GM19025 (cell line): ENCODE data around the gene XRCC3.
"Not testable (repeated sequence)": the region's sequence is repeated elsewhere in the genome, so short reads cannot be mapped to it uniquely, and the experiment has no call there.

Source experiments
- ATAC-seq: cut with Tn5 transposase; IDR thresholded peaks from one replicate; pipeline ENCODE4 v1.9.1; 2021; ENCODE audit warnings: mild to moderate bottlenecking, low read depth, moderate library complexity; ENCODE audit not compliant: unreplicated experiment

Gene XRCC3

DNA sequence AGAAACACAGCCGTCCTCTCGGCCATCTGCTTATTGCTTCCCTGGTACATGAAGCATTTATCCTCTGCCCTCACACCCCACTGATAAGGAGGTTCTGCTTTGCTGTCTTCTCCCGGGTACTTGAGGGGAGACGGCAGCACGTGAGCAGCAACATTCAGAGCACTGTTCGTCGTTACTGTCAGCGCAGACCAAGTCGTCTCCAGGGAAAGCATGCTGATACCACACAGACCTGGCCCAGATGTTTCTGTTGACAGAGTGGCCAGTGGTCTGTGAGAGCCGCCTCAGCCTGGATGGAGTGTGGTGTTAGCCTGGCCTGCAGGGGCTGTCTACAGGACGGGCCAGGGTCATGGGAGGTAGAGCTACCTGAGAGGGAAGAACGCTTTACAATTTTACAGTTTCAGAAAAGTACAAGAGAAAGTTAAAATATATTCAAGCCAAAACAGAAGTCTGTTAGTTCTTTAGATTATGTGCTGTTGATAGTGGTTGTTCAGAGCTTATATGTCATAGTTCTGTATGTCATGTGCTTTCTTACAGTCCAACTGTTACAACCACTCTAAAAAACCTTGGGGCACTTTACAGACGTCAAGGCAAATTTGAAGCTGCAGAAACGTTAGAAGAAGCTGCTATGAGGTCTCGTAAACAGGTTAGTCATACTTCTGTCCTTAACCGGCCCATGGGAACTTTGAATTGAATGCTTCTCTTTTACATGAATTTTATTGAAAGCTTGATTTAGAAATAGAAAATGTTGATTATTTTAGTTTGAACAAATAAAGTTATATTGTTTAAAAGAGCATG, 38.2 kb downstream of the XRCC3 start:
- ATAC-seq, result no peak

- no peak for ATAC-seq
Measured at GRCh38 chr14:103675957-103676356, 39.3 kb downstream of the XRCC3 start.

DNA sequence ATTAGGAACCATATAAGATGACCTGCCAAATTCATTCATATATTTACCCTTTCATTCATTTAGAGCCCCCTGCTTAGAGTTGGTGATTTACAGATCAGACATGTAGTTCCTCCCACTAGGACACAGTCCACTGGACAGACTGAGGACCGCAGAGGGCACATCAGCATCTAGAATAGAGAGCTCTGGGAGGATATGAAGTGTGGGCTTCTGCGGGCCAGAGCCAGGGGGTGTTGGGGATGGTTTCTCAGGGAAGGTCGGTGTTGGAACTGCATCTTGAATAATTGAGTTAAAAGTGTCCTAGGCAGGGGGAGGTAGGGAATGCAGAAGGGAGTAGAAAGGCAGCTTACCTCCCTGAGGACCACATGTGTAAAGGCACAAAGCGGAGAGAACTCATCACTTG, 43.3 kb downstream of the XRCC3 start:
- no peak for ATAC-seq

GRCh38 chr14:103669370-103669769, 45.9 kb downstream of the XRCC3 start:
- ATAC-seq, result no peak

DNA sequence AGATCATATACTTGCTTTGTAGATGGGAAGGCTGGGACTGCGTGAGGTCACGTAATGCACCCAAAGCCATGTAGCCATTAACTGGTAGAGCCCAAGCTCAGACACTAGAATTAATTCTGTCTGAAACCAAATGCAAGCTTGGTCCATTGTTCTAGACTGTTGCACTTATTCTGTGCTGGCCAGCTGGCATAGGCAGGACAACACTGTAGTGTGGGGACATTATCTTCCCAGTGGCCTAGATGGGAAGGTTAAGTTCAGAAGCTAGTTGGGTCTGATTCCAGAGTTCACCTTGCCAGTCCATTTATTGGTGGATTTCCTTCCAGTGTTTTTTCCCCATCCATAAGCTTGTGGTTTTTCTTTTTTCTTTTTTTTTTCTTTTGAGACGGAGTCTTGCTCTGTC, 47.1 kb downstream of the XRCC3 start:
- ATAC-seq, result no peak

DNA sequence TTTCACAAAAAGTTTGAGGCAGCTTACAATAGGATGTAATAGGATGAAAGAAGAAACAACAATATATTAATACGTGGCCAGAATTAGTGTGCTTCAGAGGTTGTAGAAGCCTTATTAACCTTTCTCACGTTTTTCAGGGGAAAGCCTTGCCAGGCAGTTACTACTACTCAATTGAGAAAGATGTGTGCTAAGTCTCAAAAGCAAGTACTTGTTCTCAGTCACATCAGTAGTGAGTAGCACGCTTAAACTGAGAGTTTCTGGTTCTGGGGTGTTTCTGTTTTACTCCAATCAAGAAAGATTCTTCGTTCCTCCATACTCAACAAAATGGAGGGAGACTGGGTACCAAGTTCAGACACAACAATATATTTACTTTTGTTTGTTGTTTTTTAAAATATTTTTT, 47.6 kb downstream of the XRCC3 start:
- ATAC-seq, result no peak

GRCh38 chr14:103663506-103663905, 51.7 kb downstream of the XRCC3 start:
- ATAC-seq, result no peak

- no peak for ATAC-seq
Measured at GRCh38 chr14:103662591-103662990, 52.7 kb downstream of the XRCC3 start.

DNA sequence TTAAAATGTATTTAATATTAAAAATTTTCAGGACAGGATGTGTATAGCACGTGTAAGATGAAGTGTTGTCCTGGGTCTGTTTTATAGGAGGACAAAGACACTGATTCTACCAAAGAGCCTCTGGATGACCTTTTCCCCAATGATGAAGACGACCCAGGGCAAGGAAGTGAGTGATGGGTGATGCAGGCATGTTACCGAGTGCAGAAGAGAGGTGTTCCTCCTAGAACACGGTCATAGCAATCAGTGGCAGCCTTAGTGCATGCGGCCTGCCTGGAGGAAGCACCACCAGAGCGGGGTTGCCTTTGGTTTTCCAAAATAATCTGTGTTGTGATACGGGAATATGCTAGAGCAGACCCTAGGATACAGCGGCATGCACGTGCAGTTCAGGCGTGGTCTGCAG, 53.2 kb downstream of the XRCC3 start:
- no peak for ATAC-seq

DNA sequence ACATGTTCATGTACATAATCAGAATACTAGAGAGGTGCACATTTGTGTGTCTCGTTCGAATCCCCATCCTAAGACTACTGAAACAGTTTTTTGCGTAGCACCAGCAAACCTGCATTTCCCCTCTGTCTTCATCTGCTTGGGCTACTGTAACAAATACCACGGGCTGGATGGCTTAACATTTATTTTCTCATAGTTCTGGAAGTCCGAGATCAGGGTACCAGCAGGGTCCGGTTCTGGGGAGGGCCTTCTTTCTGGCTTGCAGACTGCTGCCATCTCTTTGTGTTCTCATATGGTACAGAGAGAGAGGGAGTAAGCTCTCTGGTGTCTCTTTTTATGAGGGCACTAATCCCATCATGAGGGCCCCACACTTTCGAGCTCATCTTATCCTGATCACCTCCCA, 55.6 kb downstream of the XRCC3 start:
- no peak for ATAC-seq

GRCh38 chr14:103657471-103657870, 57.8 kb downstream of the XRCC3 start:
- no peak for ATAC-seq

GRCh38 chr14:103656756-103657133, 58.5 kb downstream of the XRCC3 start:
- no peak for ATAC-seq

GRCh38 chr14:103656031-103656755, 59.1 kb downstream of the XRCC3 start:
- ATAC-seq, result no peak

DNA sequence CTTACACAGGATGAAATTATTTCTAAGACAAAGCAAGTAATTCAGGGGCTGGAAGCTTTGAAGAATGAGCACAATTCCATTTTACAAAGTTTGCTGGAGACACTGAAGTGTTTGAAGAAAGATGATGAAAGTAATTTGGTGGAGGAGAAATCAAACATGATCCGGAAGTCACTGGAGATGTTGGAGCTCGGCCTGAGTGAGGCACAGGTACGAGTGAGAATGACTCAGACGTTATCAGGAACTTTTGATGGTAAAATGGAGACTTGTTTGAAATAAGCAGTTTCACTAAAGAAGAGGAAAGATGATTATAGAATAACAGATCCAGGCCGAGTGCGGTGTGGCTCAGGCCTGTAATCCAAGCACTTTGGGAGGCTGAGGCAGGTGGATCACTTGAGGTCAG, 60.6 kb downstream of the XRCC3 start:
- no peak for ATAC-seq

GRCh38 chr14:103653805-103654204, 61.4 kb downstream of the XRCC3 start:
- no peak for ATAC-seq

- not testable (repeated sequence) for ATAC-seq
Measured at GRCh38 chr14:103653336-103653735, 61.9 kb downstream of the XRCC3 start.

DNA sequence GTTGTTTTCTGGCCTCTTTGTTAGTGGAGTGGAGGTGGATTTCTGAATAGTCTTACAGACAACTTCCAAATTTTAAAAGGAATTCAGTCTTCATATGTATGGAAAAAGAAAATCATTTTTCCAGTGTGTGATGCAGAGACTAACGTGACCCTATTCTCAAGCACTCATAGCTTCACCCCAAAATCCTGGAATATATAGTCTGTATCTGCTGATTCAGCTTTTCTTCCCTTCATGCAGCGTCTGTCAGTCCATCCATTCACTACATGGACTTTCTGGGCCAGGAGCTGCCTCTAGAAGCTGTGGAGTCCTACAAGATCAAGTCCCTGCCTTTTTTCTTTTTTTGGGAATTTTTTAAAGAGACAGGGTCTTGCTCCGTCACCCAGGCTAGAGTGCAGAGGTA, 62.4 kb downstream of the XRCC3 start:
- ATAC-seq, result no peak

DNA sequence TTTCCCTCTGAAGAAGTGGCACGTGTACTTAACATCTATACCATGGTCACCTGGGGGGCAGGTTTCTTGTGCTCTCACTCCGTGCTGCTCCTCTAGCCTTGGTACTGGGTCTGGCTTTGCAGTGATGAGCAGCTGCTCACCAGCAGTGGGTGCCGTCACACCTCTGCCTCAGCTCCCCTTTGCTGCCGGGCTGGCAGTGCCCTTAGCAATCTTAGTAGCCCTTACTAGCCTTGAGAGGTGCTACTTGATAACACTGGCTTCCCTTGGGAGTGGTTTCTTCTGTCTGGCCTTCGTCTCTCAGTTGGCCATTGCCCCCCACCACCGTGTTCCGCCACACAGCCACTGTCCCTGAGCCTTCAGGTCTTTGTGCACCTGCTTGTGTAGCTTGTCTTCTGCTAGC, 63.7 kb downstream of the XRCC3 start:
- no peak for ATAC-seq

- no peak for ATAC-seq
Measured at GRCh38 chr14:103650213-103650612, 65.0 kb downstream of the XRCC3 start.

- ATAC-seq, result no peak
Measured at GRCh38 chr14:103649001-103649400, 66.2 kb downstream of the XRCC3 start.
